H9 (cell line): ENCODE results near the gene MPV17L2. TPM values are rescaled to one million over a fixed set of nuclear protein-coding genes. Genes with fewer than 3 reads are reported as not detected.

Experiments used
- DNase-seq: peaks from one replicate; pipeline ENCODE4 v3.0.0-alpha.2; 2017
- H2AFZ ChIP-seq: one replicate; pipeline ENCODE4 v1.6.1; 2013; ENCODE audit warnings: mild to moderate bottlenecking, low read length, control low read depth, moderate library complexity
- H2AK5ac ChIP-seq: 2 replicates; pipeline ENCODE4 v1.6.1; 2013; ENCODE audit warnings: low read length, control low read depth, mixed read lengths; ENCODE audit not compliant: insufficient read length
- H2BK120ac ChIP-seq: one replicate; pipeline ENCODE4 v1.6.1; 2013; ENCODE audit warnings: low read depth, mild to moderate bottlenecking, low read length, control low read depth, inconsistent platforms; ENCODE audit not compliant: poor library complexity, severe bottlenecking
- H2BK12ac ChIP-seq: 2 replicates; pipeline ENCODE4 v1.6.1; 2013; ENCODE audit warnings: low read length, control low read depth, mixed read lengths, low read depth; ENCODE audit not compliant: insufficient read length
- H2BK15ac ChIP-seq: 2 replicates; pipeline ENCODE4 v1.6.1; 2013; ENCODE audit warnings: low read depth, low read length, control low read depth
- H2BK20ac ChIP-seq: one replicate; pipeline ENCODE4 v1.6.1; 2013; ENCODE audit warnings: low read depth, mild to moderate bottlenecking, low read length, control low read depth, inconsistent platforms; ENCODE audit not compliant: poor library complexity, severe bottlenecking
- H2BK5ac ChIP-seq: 2 replicates; pipeline ENCODE4 v1.6.1; 2013; ENCODE audit warnings: low read length, control low read depth, mixed read lengths; ENCODE audit not compliant: insufficient read length
- H3K14ac ChIP-seq: 2 replicates; pipeline ENCODE4 v1.6.1; 2013; ENCODE audit warnings: low read length, control low read depth; ENCODE audit not compliant: insufficient read depth
- H3K18ac ChIP-seq: 2 replicates; pipeline ENCODE4 v1.6.1; 2013; ENCODE audit warnings: low read depth, mild to moderate bottlenecking, mixed read lengths, low read length, control low read depth; ENCODE audit not compliant: insufficient read length
- H3K23ac ChIP-seq: 2 replicates; pipeline ENCODE4 v1.6.1; 2013; ENCODE audit warnings: low read length, control low read depth, mixed read lengths, low read depth; ENCODE audit not compliant: insufficient read length
- H3K23me2 ChIP-seq: 2 replicates; pipeline ENCODE4 v1.6.1; 2013; ENCODE audit warnings: low read depth, mild to moderate bottlenecking, mixed read lengths, low read length, control low read depth; ENCODE audit not compliant: insufficient read length, poor library complexity, severe bottlenecking
- H3K27ac ChIP-seq: 2 replicates; pipeline ENCODE4 v1.5.1; 2013; ENCODE audit warnings: low read length, control low read depth, mixed read lengths, low read depth; ENCODE audit not compliant: insufficient read length
- H3K27me3 ChIP-seq: 2 replicates; pipeline ENCODE4 v1.6.1; 2013; ENCODE audit warnings: low read length, control low read depth, inconsistent platforms; ENCODE audit not compliant: insufficient read depth
- H3K4ac ChIP-seq: 2 replicates; pipeline ENCODE4 v1.6.1; 2013; ENCODE audit warnings: low read depth, mild to moderate bottlenecking, control low read depth, inconsistent platforms, low read length, moderate library complexity
- H3K4me1 ChIP-seq: 2 replicates; pipeline ENCODE4 v1.6.1; 2013; ENCODE audit warnings: low read length, control low read depth, inconsistent platforms; ENCODE audit not compliant: insufficient read depth
- H3K4me2 ChIP-seq: 2 replicates; pipeline ENCODE4 v1.6.1; 2013; ENCODE audit warnings: low read length, control low read depth, mixed read lengths; ENCODE audit not compliant: insufficient read length, insufficient read depth
- H3K56ac ChIP-seq: 2 replicates; pipeline ENCODE4 v1.6.1; 2013; ENCODE audit warnings: low read depth, mild to moderate bottlenecking, mixed read lengths, low read length, control low read depth; ENCODE audit not compliant: insufficient read length
- H3K79me1 ChIP-seq: 2 replicates; pipeline ENCODE4 v1.6.1; 2013; ENCODE audit warnings: low read depth, mild to moderate bottlenecking, moderate library complexity, low read length, control low read depth, inconsistent platforms; ENCODE audit not compliant: insufficient read depth, poor library complexity, severe bottlenecking
- H3K79me2 ChIP-seq: 2 replicates; pipeline ENCODE4 v1.6.1; 2013; ENCODE audit warnings: low read length, control low read depth, inconsistent platforms; ENCODE audit not compliant: insufficient read depth
- H3K9ac ChIP-seq: 2 replicates; pipeline ENCODE4 v1.6.1; 2013; ENCODE audit warnings: low read length, control low read depth, mixed read lengths; ENCODE audit not compliant: insufficient read length; ENCODE audit errors: extremely low read depth
- H3K9me3 ChIP-seq: one replicate; pipeline ENCODE4 v1.6.1; 2013; ENCODE audit warnings: low read depth, low read length, inconsistent platforms; ENCODE audit not compliant: control insufficient read depth
- H3T11ph ChIP-seq: one replicate; pipeline ENCODE4 v1.6.1; 2013; ENCODE audit warnings: mild to moderate bottlenecking, low read length, control low read depth, inconsistent platforms
- H4K20me1 ChIP-seq: one replicate; pipeline ENCODE4 v1.6.1; 2013; ENCODE audit not compliant: control insufficient read depth, insufficient read length, insufficient read depth
- H4K5ac ChIP-seq: 2 replicates; pipeline ENCODE4 v1.6.1; 2013; ENCODE audit warnings: low read depth, mild to moderate bottlenecking, mixed read lengths, low read length, control low read depth; ENCODE audit not compliant: insufficient read length
- H4K8ac ChIP-seq: replicated peaks from 2 replicates; pipeline ENCODE4 v1.6.1; 2013; ENCODE audit warnings: low read length, control low read depth, mixed read lengths, low read depth; ENCODE audit not compliant: insufficient read length
- H4K91ac ChIP-seq: 2 replicates; pipeline ENCODE4 v1.6.1; 2013; ENCODE audit warnings: low read depth, mild to moderate bottlenecking, moderate library complexity, mixed read lengths, low read length, control low read depth; ENCODE audit not compliant: insufficient read length
- H3K27ac Mint-ChIP-seq, 3 experiments: 2 replicates in 2 of 3; 3 replicates in 1 of 3; pipeline ENCODE4 v1.8.0; 2020 to 2021; ENCODE audit warnings: mixed read lengths in 3 of 3, mild to moderate bottlenecking in 1 of 3, moderate library complexity in 1 of 3
- H3K27me3 Mint-ChIP-seq: 2 replicates; pipeline ENCODE4 v1.8.0; 2021; ENCODE audit warnings: low read depth, mild to moderate bottlenecking, moderate library complexity, mixed read lengths
- H3K36me3 Mint-ChIP-seq, 3 experiments: 2 replicates in 2 of 3; 3 replicates in 1 of 3; pipeline ENCODE4 v1.8.0; 2020 to 2021; ENCODE audit warnings: low read depth in 3 of 3, mixed read lengths in 3 of 3; ENCODE audit not compliant: insufficient read depth in 1 of 3
- H3K4me1 Mint-ChIP-seq, 2 experiments: 2 replicates each; pipeline ENCODE4 v1.8.0; 2020; ENCODE audit warnings: mixed read lengths in 2 of 2
- H3K4me3 Mint-ChIP-seq, 2 experiments: 2 replicates in 1 of 2; 3 replicates in 1 of 2; pipeline ENCODE4 v1.8.0; 2020 to 2021; ENCODE audit warnings: mild to moderate bottlenecking in 2 of 2, mixed read lengths in 2 of 2, moderate library complexity in 1 of 2
- H3K9me3 Mint-ChIP-seq, 2 experiments: 2 replicates in 1 of 2; 3 replicates in 1 of 2; pipeline ENCODE4 v1.8.0; 2020; ENCODE audit warnings: mild to moderate bottlenecking in 2 of 2, mixed read lengths in 2 of 2, moderate library complexity in 1 of 2
- CTCF ChIP-seq: fragments of 200-600 bp; sonication (generic); conservative IDR thresholded peaks from 3 replicates; pipeline ENCODE4 v1.8.0; 2021; ENCODE audit warnings: antibody characterized with exemption, mild to moderate bottlenecking
- total RNA-seq: library from RNA; stranded (reverse); gene quantifications from 2 replicates; pipeline ENCODE4 v1.2.1, GENCODE V29; 2021

MPV17L2 gene
- total RNA-seq, 1 experiment from 2014 or later: 26.4 TPM

GRCh38 chr19:18183529-18183928 lies 9.5 kb upstream of the MPV17L2 start:
- Histone ChIP-seq H2BK15ac (no peak overlapping the region), H2BK20ac (no peak overlapping the region), H3K4me2 (no peak overlapping the region), H2BK5ac (no peak overlapping the region), H3K4ac (no peak overlapping the region), H3K4me1 (peaks cover 2% of the 10 kb centered on the region; the same call in 1 of the 2 replicates), H3K23ac (no peak overlapping the region), H3K79me1 (no peaks in the 10 kb centered on the region), H3K9ac (no peak overlapping the region), H3K9me3 (no peaks in the 10 kb centered on the region), H2BK12ac (no peak overlapping the region), H4K20me1 (no peaks in the 10 kb centered on the region), H2AFZ (no peak overlapping the region), H2BK120ac (no peak overlapping the region), H3K27ac (no peak overlapping the region), H3K14ac (no peak overlapping the region), H4K8ac (no peak overlapping the region), H3K79me2 (no peaks in the 10 kb centered on the region), H3K27me3 (no peaks in the 10 kb centered on the region), H3K23me2 (no peaks in the 10 kb centered on the region), H4K91ac (no peak overlapping the region), H2AK5ac (no peak overlapping the region), H3T11ph (no peak overlapping the region), H3K18ac (no peak overlapping the region), H4K5ac (no peak overlapping the region), H3K56ac (no peak overlapping the region)
- no peak for DNase-seq
- Mint-ChIP-seq H3K4me3 (no peak overlapping the region), H3K27me3 (no peaks in the 10 kb centered on the region; the same call in 1 of the 2 replicates), H3K36me3 (no peaks in the 10 kb centered on the region), H3K9me3 (no peaks in the 10 kb centered on the region), H3K4me1 (peaks cover 5 to 6% of the 10 kb centered on the region in 2 experiments; a peak in 3 of 4 replicates), H3K27ac (no peak overlapping the region)
- TF ChIP-seq CTCF: no peak
